Measurements from ENCODE around the gene CASKIN2.

GRCh38 chr17:75456417-75457046, 58.8 kb downstream of the CASKIN2 start, which contains the start of gene TMEM94:
- TF ChIP-seq SREBF2 (IDR thresholded peaks at IDR 0.05) (no peak), SMC3 (IDR thresholded peaks at IDR 0.05) (no peak), NPAS2 (CRISPR knock-in tag; IDR thresholded peaks at IDR 0.05; ENCODE audit: borderline replicate concordance) (no peak), RFX5 (IDR thresholded peaks at IDR 0.05) (no peak), PHF8 (IDR thresholded peaks at IDR 0.05; ENCODE audit: borderline replicate concordance, low read depth) (peak; percentile 70), TP53 (CRISPR knock-in tag; IDR thresholded peaks at IDR 0.05) (no peak), FOXS1 (CRISPR knock-in tag; IDR thresholded peaks at IDR 0.05) (no peak), MYC (IDR thresholded peaks at IDR 0.05; ENCODE audit: borderline replicate concordance, low read length) (no peak)
- TF ChIP-seq, protein P1, sequence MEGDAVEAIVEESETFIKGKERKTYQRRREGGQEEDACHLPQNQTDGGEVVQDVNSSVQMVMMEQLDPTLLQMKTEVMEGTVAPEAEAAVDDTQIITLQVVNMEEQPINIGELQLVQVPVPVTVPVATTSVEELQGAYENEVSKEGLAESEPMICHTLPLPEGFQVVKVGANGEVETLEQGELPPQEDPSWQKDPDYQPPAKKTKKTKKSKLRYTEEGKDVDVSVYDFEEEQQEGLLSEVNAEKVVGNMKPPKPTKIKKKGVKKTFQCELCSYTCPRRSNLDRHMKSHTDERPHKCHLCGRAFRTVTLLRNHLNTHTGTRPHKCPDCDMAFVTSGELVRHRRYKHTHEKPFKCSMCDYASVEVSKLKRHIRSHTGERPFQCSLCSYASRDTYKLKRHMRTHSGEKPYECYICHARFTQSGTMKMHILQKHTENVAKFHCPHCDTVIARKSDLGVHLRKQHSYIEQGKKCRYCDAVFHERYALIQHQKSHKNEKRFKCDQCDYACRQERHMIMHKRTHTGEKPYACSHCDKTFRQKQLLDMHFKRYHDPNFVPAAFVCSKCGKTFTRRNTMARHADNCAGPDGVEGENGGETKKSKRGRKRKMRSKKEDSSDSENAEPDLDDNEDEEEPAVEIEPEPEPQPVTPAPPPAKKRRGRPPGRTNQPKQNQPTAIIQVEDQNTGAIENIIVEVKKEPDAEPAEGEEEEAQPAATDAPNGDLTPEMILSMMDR (IDR thresholded peaks at IDR 0.05), result no peak

Data from A549 (cell line).